ENCODE data around the gene PALLD. TPM values are rescaled to one million over a fixed set of nuclear protein-coding genes. Genes with fewer than 3 reads are reported as not detected.

Gene PALLD
- total RNA-seq, 4 donors from 2014 or later: 71.8 to 106 (median 83.3) TPM

GRCh38 chr4:168536448-168536847 is 39.6 kb downstream of the PALLD start:
- no peak for DNase-seq (ENCODE audit: low spot score in 2 of 2)
- no peaks in the 10 kb centered on the region for H3K36me3 ChIP-seq
- WGBS: 61% methylated on average over 7 of the region's 7 CpGs
- H3K9me3 ChIP-seq: no peaks in the 10 kb centered on the region
- H3K4me3 ChIP-seq: no peak overlapping the region
- no peak overlapping the region for H3K27ac ChIP-seq
- no peak for TF ChIP-seq POLR2A (IDR thresholded peaks at IDR 0.05)
- TF ChIP-seq CTCF (IDR thresholded peaks at IDR 0.05): no peak
- no peak for TF ChIP-seq EP300 (IDR thresholded peaks at IDR 0.05)
- no peak for TF ChIP-seq POLR2AphosphoS5 (IDR thresholded peaks at IDR 0.05)
- no peaks in the 10 kb centered on the region for H3K4me1 ChIP-seq
- H3K27me3 ChIP-seq: no peaks in the 10 kb centered on the region

- no peak for DNase-seq (ENCODE audit: low spot score in 2 of 2)
- no peak overlapping the region for H3K4me3 ChIP-seq
- no peaks in the 10 kb centered on the region for H3K27me3 ChIP-seq
- H3K9me3 ChIP-seq: no peaks in the 10 kb centered on the region
- no peak overlapping the region for H3K27ac ChIP-seq
- WGBS: 99% methylated on average over 4 of the region's 4 CpGs
- TF ChIP-seq EP300 (IDR thresholded peaks at IDR 0.05) (no peak), POLR2AphosphoS5 (IDR thresholded peaks at IDR 0.05) (no peak), CTCF (IDR thresholded peaks at IDR 0.05) (no peak), POLR2A (IDR thresholded peaks at IDR 0.05) (no peak)
- H3K4me1 ChIP-seq: no peaks in the 10 kb centered on the region
- no peaks in the 10 kb centered on the region for H3K36me3 ChIP-seq
Observed at GRCh38 chr4:168537086-168537485, 40.2 kb downstream of the PALLD start.

GRCh38 chr4:168537571-168537970 is 40.7 kb downstream of the PALLD start:
- TF ChIP-seq EP300 (IDR thresholded peaks at IDR 0.05) (no peak), CTCF (IDR thresholded peaks at IDR 0.05) (no peak), POLR2A (IDR thresholded peaks at IDR 0.05) (no peak), POLR2AphosphoS5 (IDR thresholded peaks at IDR 0.05) (no peak)
- no peak overlapping the region for H3K27ac ChIP-seq
- no peaks in the 10 kb centered on the region for H3K9me3 ChIP-seq
- no peaks in the 10 kb centered on the region for H3K27me3 ChIP-seq
- H3K4me3 ChIP-seq: no peak overlapping the region
- H3K4me1 ChIP-seq: no peaks in the 10 kb centered on the region
- no peak for DNase-seq (ENCODE audit: low spot score in 2 of 2)
- WGBS: 31% methylated on average over 3 of the region's 3 CpGs
- no peaks in the 10 kb centered on the region for H3K36me3 ChIP-seq

GRCh38 chr4:168538632-168539031 is 41.8 kb downstream of the PALLD start:
- no peak for DNase-seq (ENCODE audit: low spot score in 2 of 2)
- H3K4me3 ChIP-seq: no peak overlapping the region
- no peaks in the 10 kb centered on the region for H3K4me1 ChIP-seq
- H3K36me3 ChIP-seq: no peaks in the 10 kb centered on the region
- H3K9me3 ChIP-seq: no peaks in the 10 kb centered on the region
- TF ChIP-seq POLR2AphosphoS5 (IDR thresholded peaks at IDR 0.05) (no peak), CTCF (IDR thresholded peaks at IDR 0.05) (no peak), EP300 (IDR thresholded peaks at IDR 0.05) (no peak), POLR2A (IDR thresholded peaks at IDR 0.05) (no peak)
- no peaks in the 10 kb centered on the region for H3K27me3 ChIP-seq
- no peak overlapping the region for H3K27ac ChIP-seq
- WGBS: 69% methylated on average over 9 of the region's 9 CpGs

GRCh38 chr4:168540086-168540485 is 43.2 kb downstream of the PALLD start:
- DNase-seq (ENCODE audit: low spot score in 2 of 2): no peak
- no peak overlapping the region for H3K4me3 ChIP-seq

More at GRCh38 chr4:168540086-168540485, 43.2 kb downstream of the PALLD start:
- H3K9me3 ChIP-seq: no peaks in the 10 kb centered on the region
- TF ChIP-seq POLR2AphosphoS5 (IDR thresholded peaks at IDR 0.05): no peak
- no peak for TF ChIP-seq EP300 (IDR thresholded peaks at IDR 0.05)
- no peak for TF ChIP-seq POLR2A (IDR thresholded peaks at IDR 0.05)
- TF ChIP-seq CTCF (IDR thresholded peaks at IDR 0.05): no peak
- H3K4me1 ChIP-seq: no peaks in the 10 kb centered on the region
- H3K36me3 ChIP-seq: no peaks in the 10 kb centered on the region
- 77% methylated on average over 9 of the region's 9 CpGs for WGBS
- H3K27me3 ChIP-seq: no peaks in the 10 kb centered on the region
- H3K27ac ChIP-seq: no peak overlapping the region

All from suprapubic skin (tissue), 4 donors.